Glutamatergic neuron (in vitro differentiated cells): Measurements from ENCODE around the gene FERMT3. TPM values are rescaled to one million over a fixed set of nuclear protein-coding genes. Genes with fewer than 3 reads are reported as not detected.
A peak's percentile ranks its signal among the peaks of the same experiment; 100 is the strongest.

Source experiments
- DNase-seq: peaks from one replicate; pipeline ENCODE4 v3.0.0; 2022
- H3K27ac Mint-ChIP-seq: one replicate; pipeline ENCODE4 v1.8.0; 2020; ENCODE audit warnings: mild to moderate bottlenecking, mixed read lengths, inconsistent platforms; ENCODE audit not compliant: unreplicated experiment
- H3K27me3 Mint-ChIP-seq: one replicate; pipeline ENCODE4 v1.8.0; 2020; ENCODE audit warnings: mild to moderate bottlenecking, moderate library complexity, mixed read lengths, inconsistent platforms; ENCODE audit not compliant: unreplicated experiment
- H3K36me3 Mint-ChIP-seq: one replicate; pipeline ENCODE4 v1.8.0; 2020; ENCODE audit warnings: mild to moderate bottlenecking, mixed read lengths, inconsistent platforms; ENCODE audit not compliant: unreplicated experiment
- H3K4me1 Mint-ChIP-seq: one replicate; pipeline ENCODE4 v1.8.0; 2020; ENCODE audit warnings: mild to moderate bottlenecking, low read depth, mixed read lengths, inconsistent platforms; ENCODE audit not compliant: unreplicated experiment
- H3K4me3 Mint-ChIP-seq: one replicate; pipeline ENCODE4 v1.8.0; 2020; ENCODE audit warnings: mild to moderate bottlenecking, mixed read lengths, inconsistent platforms; ENCODE audit not compliant: unreplicated experiment
- H3K9me3 Mint-ChIP-seq: one replicate; pipeline ENCODE4 v1.8.0; 2020; ENCODE audit warnings: mild to moderate bottlenecking, moderate library complexity, mixed read lengths, inconsistent platforms; ENCODE audit not compliant: unreplicated experiment
- total RNA-seq: library from RNA; stranded (reverse); fragmentation: NEBNext Ultra II Directional; extraction: Animal tissue kit (Norgen Biotek cat#: 25700); gene quantifications from one replicate; pipeline ENCODE4 v1.2.1, GENCODE V29; 2021; ENCODE audit not compliant: unreplicated experiment
- TF ChIP-seq, protein P1 (sequence below): fragments of 200-600 bp; sonication (generic); IDR thresholded peaks from one replicate; pipeline ENCODE4 v1.5.0; 2021; ENCODE audit not compliant: partially characterized antibody, unreplicated experiment

FERMT3 gene
- total RNA-seq, 1 donor from 2014 or later, result 2.0 TPM

DNA sequence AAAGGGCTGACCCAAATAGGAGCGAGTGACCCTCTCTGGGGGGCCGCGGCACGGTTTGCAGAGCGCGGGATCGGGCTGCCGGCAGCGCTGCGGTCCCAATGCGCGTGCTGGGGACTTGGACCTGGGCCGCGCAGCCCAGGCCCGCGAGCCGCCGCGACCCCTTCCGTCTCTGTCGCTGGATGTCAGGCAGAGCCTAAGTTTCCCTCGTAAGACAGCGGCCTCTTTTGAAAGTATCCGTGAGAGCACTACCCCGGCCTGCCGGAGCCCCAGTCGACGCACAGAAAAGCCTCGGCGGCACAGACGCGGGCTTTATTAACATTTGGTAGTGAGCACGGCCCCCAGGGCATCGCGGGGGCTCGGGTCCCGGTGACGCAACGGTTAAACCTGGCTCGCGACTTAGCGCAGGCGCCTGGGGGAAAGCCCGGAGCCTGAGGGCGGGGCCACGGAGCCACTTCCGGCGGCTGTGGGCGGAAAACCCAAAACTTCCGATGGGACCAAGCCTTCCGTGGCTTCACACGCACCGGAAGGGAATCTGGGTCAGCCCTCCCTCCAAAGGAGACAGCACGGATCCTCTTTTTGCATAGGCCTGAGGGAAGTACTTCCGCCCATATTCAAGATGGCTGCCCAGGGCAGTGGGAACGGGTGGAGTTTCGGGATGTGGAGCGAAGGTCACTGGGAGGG, 63.2 kb downstream of the FERMT3 start:
- H3K27me3 Mint-ChIP-seq, result peaks cover 15% of the 10 kb centered on the region
- no peaks in the 10 kb centered on the region for H3K36me3 Mint-ChIP-seq
- H3K4me1 Mint-ChIP-seq, result peaks cover 2% of the 10 kb centered on the region
- TF ChIP-seq, protein P1, sequence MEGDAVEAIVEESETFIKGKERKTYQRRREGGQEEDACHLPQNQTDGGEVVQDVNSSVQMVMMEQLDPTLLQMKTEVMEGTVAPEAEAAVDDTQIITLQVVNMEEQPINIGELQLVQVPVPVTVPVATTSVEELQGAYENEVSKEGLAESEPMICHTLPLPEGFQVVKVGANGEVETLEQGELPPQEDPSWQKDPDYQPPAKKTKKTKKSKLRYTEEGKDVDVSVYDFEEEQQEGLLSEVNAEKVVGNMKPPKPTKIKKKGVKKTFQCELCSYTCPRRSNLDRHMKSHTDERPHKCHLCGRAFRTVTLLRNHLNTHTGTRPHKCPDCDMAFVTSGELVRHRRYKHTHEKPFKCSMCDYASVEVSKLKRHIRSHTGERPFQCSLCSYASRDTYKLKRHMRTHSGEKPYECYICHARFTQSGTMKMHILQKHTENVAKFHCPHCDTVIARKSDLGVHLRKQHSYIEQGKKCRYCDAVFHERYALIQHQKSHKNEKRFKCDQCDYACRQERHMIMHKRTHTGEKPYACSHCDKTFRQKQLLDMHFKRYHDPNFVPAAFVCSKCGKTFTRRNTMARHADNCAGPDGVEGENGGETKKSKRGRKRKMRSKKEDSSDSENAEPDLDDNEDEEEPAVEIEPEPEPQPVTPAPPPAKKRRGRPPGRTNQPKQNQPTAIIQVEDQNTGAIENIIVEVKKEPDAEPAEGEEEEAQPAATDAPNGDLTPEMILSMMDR, result no peak
- H3K4me3 Mint-ChIP-seq, result peak overlapping the region; percentile 100
- peak; percentile 97 for DNase-seq
- H3K27ac Mint-ChIP-seq, result peak overlapping the region; percentile 98
- H3K9me3 Mint-ChIP-seq, result peaks cover 16% of the 10 kb centered on the region

Other genes with a start within 250 kb of the FERMT3 start
- gene COX8A, start 232.1 kb upstream of the FERMT3 start, total RNA-seq, result 289 TPM
- 126 TPM for gene OTUB1, start 220.3 kb upstream of the FERMT3 start, total RNA-seq
- 3.7 TPM for gene FLRT1, start 170.8 kb upstream of the FERMT3 start, total RNA-seq
- gene MACROD1, start 40.6 kb upstream of the FERMT3 start, total RNA-seq, result 12.7 TPM
- 160 TPM for gene STIP1, start 20.6 kb upstream of the FERMT3 start, total RNA-seq
- gene TRPT1, start 19.5 kb downstream of the FERMT3 start, total RNA-seq, result 39.0 TPM
- 37.0 TPM for gene NUDT22, start 19.6 kb downstream of the FERMT3 start, total RNA-seq
- 30.5 TPM for gene DNAJC4, start 23.8 kb downstream of the FERMT3 start, total RNA-seq
- 12.3 TPM for gene VEGFB, start 27.9 kb downstream of the FERMT3 start, total RNA-seq
- gene FKBP2, start 34.4 kb downstream of the FERMT3 start, total RNA-seq, result 31.4 TPM
- 348 TPM for gene PPP1R14B, start 40.2 kb downstream of the FERMT3 start, total RNA-seq
- gene PLCB3, start 44.8 kb downstream of the FERMT3 start, total RNA-seq, result 36.2 TPM
- gene BAD, start 77.9 kb downstream of the FERMT3 start, total RNA-seq, result 47.0 TPM
- gene GPR137, start 79.1 kb downstream of the FERMT3 start, total RNA-seq, result 52.5 TPM
- gene KCNK4, start 84.6 kb downstream of the FERMT3 start, total RNA-seq, result 0.47 TPM
- gene CATSPERZ, start 93.6 kb downstream of the FERMT3 start, total RNA-seq, result not detected
- 69.9 TPM for gene ESRRA, start 98.8 kb downstream of the FERMT3 start, total RNA-seq
- gene TRMT112, start 110.8 kb downstream of the FERMT3 start, total RNA-seq, result 93.1 TPM
- gene PRDX5, start 111.4 kb downstream of the FERMT3 start, total RNA-seq, result 418 TPM
- gene CCDC88B, start 133.5 kb downstream of the FERMT3 start, total RNA-seq, result 83.6 TPM
- gene RPS6KA4, start 152.4 kb downstream of the FERMT3 start, total RNA-seq, result 3.2 TPM